Rectal smooth muscle tissue (tissue), 1 donor: ENCODE data around the gene MARK1.

Source experiments
- H3K27ac ChIP-seq: one replicate; pipeline ENCODE4 v1.7.0; 2013; ENCODE audit warnings: low read depth, low read length, inconsistent platforms
- H3K27me3 ChIP-seq: one replicate; pipeline ENCODE4 v1.7.0; 2013; ENCODE audit warnings: low read length; ENCODE audit not compliant: control insufficient read depth, insufficient read depth
- H3K36me3 ChIP-seq: one replicate; pipeline ENCODE4 v1.7.0; 2013; ENCODE audit warnings: low read length; ENCODE audit not compliant: control insufficient read depth, insufficient read depth
- H3K4me1 ChIP-seq: one replicate; pipeline ENCODE4 v1.7.0; 2013; ENCODE audit warnings: low read length; ENCODE audit not compliant: control insufficient read depth, insufficient read depth
- H3K4me3 ChIP-seq: one replicate; pipeline ENCODE4 v1.7.0; 2013; ENCODE audit warnings: low read length
- H3K9ac ChIP-seq: one replicate; pipeline ENCODE4 v1.7.0; 2013; ENCODE audit warnings: low read length

The MARK1 gene

GRCh38 chr1:220685879-220686278 lies 157.9 kb downstream of the MARK1 start:
- Histone ChIP-seq H3K27me3 (no peaks in the 10 kb centered on the region), H3K4me1 (peaks cover 3% of the 10 kb centered on the region), H3K27ac (no peak overlapping the region), H3K36me3 (no peaks in the 10 kb centered on the region), H3K4me3 (no peak overlapping the region), H3K9ac (no peak overlapping the region)

- Histone ChIP-seq H3K36me3 (no peaks in the 10 kb centered on the region), H3K4me1 (peaks cover 3% of the 10 kb centered on the region), H3K4me3 (no peak overlapping the region)
Measured at GRCh38 chr1:220687809-220688208, 159.9 kb downstream of the MARK1 start.

GRCh38 chr1:220689666-220690065 lies 161.7 kb downstream of the MARK1 start:
- no peaks in the 10 kb centered on the region for H3K36me3 ChIP-seq
- H3K4me1 ChIP-seq = peaks cover 3% of the 10 kb centered on the region
- no peak overlapping the region for H3K27ac ChIP-seq
- H3K27me3 ChIP-seq = no peaks in the 10 kb centered on the region
- peak overlapping the region; percentile 74 for H3K4me3 ChIP-seq
- H3K9ac ChIP-seq = no peak overlapping the region

More at GRCh38 chr1:220687809-220688208, 159.9 kb downstream of the MARK1 start:
- no peaks in the 10 kb centered on the region for H3K27me3 ChIP-seq
- no peak overlapping the region for H3K27ac ChIP-seq
- peak overlapping the region; percentile 6 for H3K9ac ChIP-seq

- H3K27ac ChIP-seq = no peak within 1 kb of the TSS
- no peaks in the 10 kb centered on the region for H3K27me3 ChIP-seq
- peak within 1 kb of the TSS; percentile 41 for H3K9ac ChIP-seq
- H3K36me3 ChIP-seq = no peaks in the 10 kb centered on the region
- H3K4me3 ChIP-seq = peak within 1 kb of the TSS; percentile 74
- H3K4me1 ChIP-seq = peaks cover 3% of the 10 kb centered on the region
Measured at GRCh38 chr1:220690140-220691052, 162.5 kb downstream of the MARK1 start, which contains the start of gene C1orf115. TSS of gene C1orf115 (plus strand) at chr1:220690363. CDS start at chr1:220690403, 40 bp downstream.

- no peak overlapping the region for H3K27ac ChIP-seq
- H3K27me3 ChIP-seq = no peaks in the 10 kb centered on the region
- peak overlapping the region; percentile 74 for H3K4me3 ChIP-seq
- H3K36me3 ChIP-seq = no peaks in the 10 kb centered on the region
- H3K9ac ChIP-seq = peak overlapping the region; percentile 41
- H3K4me1 ChIP-seq = peaks cover 3% of the 10 kb centered on the region
Measured at GRCh38 chr1:220691053-220691684, 163.2 kb downstream of the MARK1 start.

- Histone ChIP-seq H3K36me3 (no peaks in the 10 kb centered on the region), H3K27me3 (no peaks in the 10 kb centered on the region), H3K4me1 (peaks cover 3% of the 10 kb centered on the region), H3K4me3 (no peak overlapping the region), H3K9ac (no peak overlapping the region), H3K27ac (no peak overlapping the region)
Measured at GRCh38 chr1:220692436-220693228, 164.7 kb downstream of the MARK1 start.

GRCh38 chr1:220694866-220695382 lies 167.0 kb downstream of the MARK1 start:
- H3K36me3 ChIP-seq = no peaks in the 10 kb centered on the region
- H3K27ac ChIP-seq = no peak overlapping the region
- H3K9ac ChIP-seq = no peak overlapping the region
- H3K4me1 ChIP-seq = no peaks in the 10 kb centered on the region
- H3K4me3 ChIP-seq = no peak overlapping the region
- H3K27me3 ChIP-seq = no peaks in the 10 kb centered on the region

GRCh38 chr1:220695426-220695825 lies 167.5 kb downstream of the MARK1 start:
- Histone ChIP-seq H3K36me3 (no peaks in the 10 kb centered on the region), H3K4me1 (no peaks in the 10 kb centered on the region), H3K27me3 (no peaks in the 10 kb centered on the region), H3K4me3 (no peak overlapping the region), H3K27ac (no peak overlapping the region), H3K9ac (no peak overlapping the region)

GRCh38 chr1:220696226-220696862 lies 168.4 kb downstream of the MARK1 start:
- H3K27me3 ChIP-seq = no peaks in the 10 kb centered on the region
- no peaks in the 10 kb centered on the region for H3K36me3 ChIP-seq
- no peak overlapping the region for H3K27ac ChIP-seq
- peaks cover 6% of the 10 kb centered on the region for H3K4me1 ChIP-seq
- H3K4me3 ChIP-seq = no peak overlapping the region
- no peak overlapping the region for H3K9ac ChIP-seq

GRCh38 chr1:220696863-220697231 lies 168.9 kb downstream of the MARK1 start:
- H3K27ac ChIP-seq = no peak overlapping the region
- no peak overlapping the region for H3K9ac ChIP-seq

GRCh38 chr1:220697326-220697725 lies 169.4 kb downstream of the MARK1 start:
- Histone ChIP-seq H3K9ac (no peak overlapping the region), H3K4me3 (no peak overlapping the region), H3K27me3 (no peaks in the 10 kb centered on the region), H3K4me1 (peaks cover 6% of the 10 kb centered on the region), H3K36me3 (no peaks in the 10 kb centered on the region), H3K27ac (no peak overlapping the region)

More at GRCh38 chr1:220696863-220697231, 168.9 kb downstream of the MARK1 start:
- peaks cover 6% of the 10 kb centered on the region for H3K4me1 ChIP-seq
- no peak overlapping the region for H3K4me3 ChIP-seq
- H3K36me3 ChIP-seq = no peaks in the 10 kb centered on the region
- no peaks in the 10 kb centered on the region for H3K27me3 ChIP-seq
